BE2C (cell line): Measurements from ENCODE around the gene HK3.

Source experiments
- DNase-seq: peaks from one replicate; pipeline ENCODE4 v3.0.0-alpha.2; 2020
- H3K27me3 ChIP-seq: fragments of 250-450 bp; sonication (Bioruptor Pico); 2 replicates; pipeline ENCODE4 v1.5.1; 2020; ENCODE audit warnings: mild to moderate bottlenecking
- H3K36me3 ChIP-seq: fragments of 250-450 bp; sonication (Bioruptor Pico); 2 replicates; pipeline ENCODE4 v1.5.1; 2020; ENCODE audit warnings: mild to moderate bottlenecking
- H3K4me1 ChIP-seq: fragments of 250-450 bp; sonication (Bioruptor Pico); 2 replicates; pipeline ENCODE4 v1.5.1; 2020
- H3K4me3 ChIP-seq: 2 replicates; pipeline ENCODE4 v1.5.1; 2011; ENCODE audit warnings: low read depth, low read length
- H3K9me3 ChIP-seq: fragments of 250-450 bp; sonication (Bioruptor Pico); 2 replicates; pipeline ENCODE4 v1.5.1; 2020
- CTCF ChIP-seq: IDR thresholded peaks from 2 replicates; pipeline ENCODE4 v1.5.1; 2012; ENCODE audit warnings: mild to moderate bottlenecking, low read depth, low read length

Gene HK3

GRCh38 chr5:176864755-176865154 lies 34.4 kb downstream of the HK3 start:
- DNase-seq, result no peak
- Histone ChIP-seq H3K4me3 (no peak overlapping the region), H3K27me3 (no peaks in the 10 kb centered on the region), H3K4me1 (peaks cover 15% of the 10 kb centered on the region), H3K36me3 (0 out of 2 replicates have a peak, but pooled peaks cover 3% of the 10 kb centered on the region), H3K9me3 (no peaks in the 10 kb centered on the region)
- TF ChIP-seq CTCF, result no peak

- no peak for TF ChIP-seq CTCF
- no peak for DNase-seq
- peaks cover 15% of the 10 kb centered on the region for H3K4me1 ChIP-seq
- no peaks in the 10 kb centered on the region for H3K9me3 ChIP-seq
- H3K36me3 ChIP-seq, result 0 out of 2 replicates have a peak, but pooled peaks cover under 1% of the 10 kb centered on the region
- no peaks in the 10 kb centered on the region for H3K27me3 ChIP-seq
- no peak overlapping the region for H3K4me3 ChIP-seq
Observed at GRCh38 chr5:176863765-176864098, 35.4 kb downstream of the HK3 start.

GRCh38 chr5:176863041-176863764 lies 35.9 kb downstream of the HK3 start:
- no peak for DNase-seq
- no peaks in the 10 kb centered on the region for H3K9me3 ChIP-seq
- TF ChIP-seq CTCF, result no peak
- H3K4me3 ChIP-seq, result no peak overlapping the region
- no peaks in the 10 kb centered on the region for H3K36me3 ChIP-seq
- peaks cover 15% of the 10 kb centered on the region for H3K4me1 ChIP-seq
- no peaks in the 10 kb centered on the region for H3K27me3 ChIP-seq

GRCh38 chr5:176862330-176862995 lies 36.7 kb downstream of the HK3 start:
- no peak for DNase-seq
- TF ChIP-seq CTCF, result no peak
- H3K4me3 ChIP-seq, result no peak overlapping the region

GRCh38 chr5:176861276-176861675 lies 37.9 kb downstream of the HK3 start:
- Histone ChIP-seq H3K27me3 (no peaks in the 10 kb centered on the region), H3K36me3 (no peaks in the 10 kb centered on the region), H3K4me1 (peaks cover 4% of the 10 kb centered on the region), H3K4me3 (no peak overlapping the region), H3K9me3 (no peaks in the 10 kb centered on the region)
- TF ChIP-seq CTCF, result no peak
- DNase-seq, result no peak

More at GRCh38 chr5:176862330-176862995, 36.7 kb downstream of the HK3 start:
- Histone ChIP-seq H3K27me3 (no peaks in the 10 kb centered on the region), H3K36me3 (no peaks in the 10 kb centered on the region), H3K4me1 (peaks cover 12% of the 10 kb centered on the region), H3K9me3 (no peaks in the 10 kb centered on the region)

- Histone ChIP-seq H3K9me3 (no peaks in the 10 kb centered on the region), H3K36me3 (no peaks in the 10 kb centered on the region), H3K27me3 (no peaks in the 10 kb centered on the region), H3K4me1 (no peaks in the 10 kb centered on the region), H3K4me3 (no peak overlapping the region)
- no peak for TF ChIP-seq CTCF
- DNase-seq, result no peak
Observed at GRCh38 chr5:176860381-176860780, 38.8 kb downstream of the HK3 start.
